Coronary artery (tissue), 2 donors: ENCODE data around the gene ADTRP.
A peak's percentile ranks its signal among the peaks of the same experiment; 100 is the strongest.

Source experiments
- DNase-seq: peaks from one replicate; pipeline ENCODE4 v3.0.0-alpha.2; 2017; ENCODE audit warnings: low spot score
- H3K27ac ChIP-seq, 2 donors: fragments of 200-600 bp; sonication (generic); one replicate each; pipeline ENCODE4 v1.5.1; 2016 to 2019
- H3K4me3 ChIP-seq: fragments of 200-600 bp; sonication (generic); 2 replicates; pipeline ENCODE4 v1.5.1; 2016; ENCODE audit warnings: mild to moderate bottlenecking, moderate library complexity
- CTCF ChIP-seq: fragments of 200-600 bp; sonication (generic); IDR thresholded peaks from one replicate; pipeline ENCODE4 v1.5.1; 2019; ENCODE audit warnings: antibody characterized with exemption

ADTRP gene

DNA sequence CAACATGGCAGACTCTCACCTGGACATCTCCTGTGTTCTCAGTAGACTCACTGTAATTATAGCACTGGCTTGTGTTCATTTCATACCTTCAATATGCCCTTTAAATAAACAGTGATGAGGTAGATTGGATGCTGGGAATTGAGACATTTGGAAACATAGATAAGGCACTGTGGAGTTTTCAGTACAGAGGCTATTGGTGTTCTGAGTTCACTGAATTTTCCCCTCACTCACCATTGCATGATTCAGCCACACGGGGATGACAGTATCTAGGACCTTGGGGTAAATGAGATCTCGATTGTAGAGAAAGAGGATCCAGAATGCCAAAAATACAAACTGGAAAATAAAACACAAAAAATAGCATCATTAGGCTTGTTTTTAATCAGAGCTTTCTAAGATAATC is 12.6 kb downstream of the ADTRP start:
- peak overlapping the region; percentile 73 to 84 for H3K27ac ChIP-seq
- TF ChIP-seq CTCF = no peak
- no peak overlapping the region for H3K4me3 ChIP-seq
- DNase-seq = peak; percentile 11

- Histone ChIP-seq H3K4me3 (no peak overlapping the region), H3K27ac (peak overlapping the region; percentile 68 to 86)
- no peak for DNase-seq
- TF ChIP-seq CTCF = no peak
These were observed 14.4 kb downstream of the ADTRP start for GRCh38 chr6:11764250-11764604.

GRCh38 chr6:11763460-11764249 is 14.9 kb downstream of the ADTRP start:
- H3K4me3 ChIP-seq = peak overlapping the region; percentile 22
- DNase-seq = no peak
- peak overlapping the region; percentile 68 to 86 for H3K27ac ChIP-seq
- no peak for TF ChIP-seq CTCF

DNA sequence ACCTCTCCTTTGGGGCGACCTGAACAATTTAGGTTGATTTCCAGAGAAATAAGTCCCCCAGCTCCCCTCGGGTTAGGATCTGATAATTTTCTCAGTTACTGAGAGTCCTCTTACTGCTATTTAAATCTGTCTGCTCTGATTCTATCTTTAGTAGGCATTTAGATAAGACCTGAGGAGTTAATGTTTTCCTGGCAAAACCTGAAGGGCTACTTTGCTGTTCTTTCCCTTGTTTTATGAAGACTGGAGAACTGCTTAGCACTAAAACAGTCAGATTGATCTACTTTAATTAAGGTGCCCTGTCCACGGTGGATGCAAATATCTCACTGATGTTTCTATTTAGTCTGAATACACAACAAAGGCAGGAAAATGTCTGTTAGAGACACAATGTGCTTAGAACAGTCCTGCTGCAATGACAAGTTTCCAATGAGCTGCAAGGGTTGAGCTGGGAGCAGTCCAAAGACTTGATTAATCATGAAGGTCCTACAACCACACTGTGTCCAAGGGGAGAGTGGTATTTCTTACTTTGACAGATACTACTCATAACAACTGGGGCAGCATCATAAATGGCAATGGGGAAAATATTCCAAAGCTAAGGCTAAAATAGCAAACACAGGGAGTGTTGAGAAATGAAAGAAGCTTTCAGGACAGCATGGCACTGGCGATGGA is 15.7 kb downstream of the ADTRP start:
- Histone ChIP-seq H3K4me3 (peak overlapping the region; percentile 22), H3K27ac (peak overlapping the region; percentile 68 to 86)
- TF ChIP-seq CTCF = no peak
- no peak for DNase-seq

DNA sequence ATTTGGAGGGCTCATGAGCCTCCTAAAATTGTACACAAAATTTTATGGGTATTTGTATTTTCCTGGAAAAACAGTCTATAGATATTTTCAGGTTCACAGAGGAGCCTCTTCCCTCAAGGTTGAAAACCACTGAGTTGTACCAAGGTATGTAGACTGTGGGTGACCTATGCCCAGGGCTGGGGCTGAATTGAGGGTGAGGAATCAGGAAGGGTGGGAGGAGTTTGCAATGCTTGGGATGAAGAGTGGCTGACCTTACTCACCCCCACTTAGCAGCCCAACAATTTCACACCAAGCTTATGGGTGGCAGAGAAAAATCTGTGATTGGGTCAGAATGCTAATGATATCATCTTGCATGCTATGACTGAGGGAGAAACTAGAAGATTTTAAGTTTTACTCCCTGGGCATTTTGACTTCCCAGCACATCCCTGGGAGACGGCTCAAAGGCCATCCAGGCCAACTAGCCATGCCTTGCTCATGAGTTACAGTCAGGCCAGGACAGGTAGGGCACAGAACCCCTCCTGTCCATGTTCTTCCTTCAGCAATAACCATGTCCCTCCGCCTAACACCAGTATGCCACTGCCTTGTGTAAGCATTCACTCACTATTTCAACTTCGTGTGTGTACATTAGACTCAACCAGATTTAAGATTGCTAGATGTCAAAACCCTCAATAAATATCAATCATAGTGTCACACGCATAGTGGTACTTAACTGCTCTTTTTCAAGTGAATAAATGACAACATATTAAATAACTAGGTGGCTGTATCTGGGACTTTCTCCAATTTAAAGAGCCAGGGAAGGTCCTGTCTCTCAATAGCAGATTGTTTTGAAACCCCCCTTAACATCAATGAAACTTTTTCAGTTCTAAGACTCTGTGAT is 16.6 kb downstream of the ADTRP start:
- no peak for TF ChIP-seq CTCF
- DNase-seq = no peak
- H3K4me3 ChIP-seq = no peak overlapping the region
- H3K27ac ChIP-seq = peak overlapping the region; percentile 68 to 86

DNA sequence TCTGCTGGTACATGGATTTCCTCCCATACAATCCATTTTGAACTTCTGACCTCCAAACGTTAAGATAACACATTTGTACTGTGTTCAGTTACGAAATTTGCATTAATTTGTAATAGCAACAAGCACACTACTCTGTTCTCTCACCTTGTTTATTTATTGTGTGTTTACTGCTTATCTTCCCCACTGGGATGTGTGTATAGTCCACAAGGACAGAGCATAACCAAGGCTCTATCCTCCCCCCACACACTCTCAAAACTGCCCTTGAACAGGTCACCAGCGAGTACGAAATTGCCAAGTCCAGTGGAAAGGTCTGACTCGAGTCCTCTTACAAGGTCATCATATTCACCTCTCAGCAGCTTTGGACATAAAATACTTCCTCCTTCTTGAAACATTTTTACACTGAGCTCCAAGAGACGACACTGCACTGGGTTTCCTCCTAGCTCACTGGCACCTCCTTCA is 18.6 kb downstream of the ADTRP start:
- Histone ChIP-seq H3K4me3 (no peak overlapping the region), H3K27ac (no peak overlapping the region)
- DNase-seq = no peak

More for the DNA sequence above, 18.6 kb downstream of the ADTRP start:
- TF ChIP-seq CTCF = no peak
